Measurements from ENCODE around the gene HTR2A. TPM values are rescaled to one million over a fixed set of nuclear protein-coding genes. Genes with fewer than 3 reads are reported as not detected.

HTR2A gene
- total RNA-seq, 1 donor from 2014 or later: not detected

- DNase-seq (ENCODE audit: low read depth, low spot score): no peak
Observed at GRCh38 chr13:46871557-46871956, 25.3 kb downstream of the HTR2A start.

GRCh38 chr13:46868091-46868490, 28.8 kb downstream of the HTR2A start:
- no peak for DNase-seq (ENCODE audit: low read depth, low spot score)

- DNase-seq (ENCODE audit: low read depth, low spot score): peak; percentile 17
Observed at GRCh38 chr13:46866150-46866549, 30.7 kb downstream of the HTR2A start.

GRCh38 chr13:46864941-46865340, 31.9 kb downstream of the HTR2A start:
- no peak for DNase-seq (ENCODE audit: low read depth, low spot score)

- DNase-seq (ENCODE audit: low read depth, low spot score): no peak
Observed at GRCh38 chr13:46861959-46862358, 34.9 kb downstream of the HTR2A start.

- no peak for DNase-seq (ENCODE audit: low read depth, low spot score)
Observed at GRCh38 chr13:46860722-46861121, 36.1 kb downstream of the HTR2A start.

GRCh38 chr13:46858776-46859175, 38.1 kb downstream of the HTR2A start:
- DNase-seq (ENCODE audit: low read depth, low spot score): no peak

DNA sequence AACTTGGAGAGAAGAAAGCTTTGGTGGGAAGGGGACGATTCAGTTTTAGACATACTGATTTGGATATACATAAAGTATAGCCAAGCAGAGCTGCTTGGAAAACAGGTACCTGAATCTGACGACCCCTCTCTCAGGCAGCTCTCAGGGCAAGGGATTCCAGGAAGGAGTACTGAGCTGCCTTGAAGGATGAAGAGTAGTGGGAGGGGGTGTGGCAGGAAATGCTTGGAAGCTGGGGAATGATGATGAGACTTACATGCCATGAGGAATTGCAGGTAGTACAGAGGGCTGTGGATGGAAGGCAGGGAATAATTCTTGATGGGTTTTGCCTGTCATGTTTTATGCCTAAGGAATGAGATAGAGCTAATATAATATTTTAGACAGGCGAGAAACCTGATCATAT, 38.7 kb downstream of the HTR2A start:
- no peak for DNase-seq (ENCODE audit: low read depth, low spot score)

- DNase-seq (ENCODE audit: low read depth, low spot score): no peak
Observed at GRCh38 chr13:46855664-46856063, 41.2 kb downstream of the HTR2A start.

- DNase-seq (ENCODE audit: low read depth, low spot score): no peak
Observed at GRCh38 chr13:46855166-46855565, 41.7 kb downstream of the HTR2A start.

- no peak for DNase-seq (ENCODE audit: low read depth, low spot score)
Observed at GRCh38 chr13:46852168-46852567, 44.7 kb downstream of the HTR2A start.

DNA sequence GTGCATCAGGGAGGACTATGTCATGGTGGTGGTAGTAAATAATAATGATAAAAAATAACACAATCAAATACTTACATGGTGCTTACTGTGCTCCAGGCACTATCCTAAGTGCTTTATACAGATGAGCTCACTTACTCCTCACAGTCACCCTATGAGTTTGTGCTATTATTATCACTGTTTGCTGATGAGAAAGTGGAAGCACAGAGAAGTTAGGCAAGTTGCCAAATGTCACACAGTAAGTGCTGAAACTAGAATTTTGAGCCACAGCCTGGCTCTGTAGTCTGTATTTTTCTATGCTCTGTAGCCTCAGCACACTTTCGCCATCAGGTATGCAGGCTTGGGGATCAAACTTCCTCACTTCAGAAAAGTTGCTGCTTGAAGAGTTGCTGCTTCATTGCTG, 46.6 kb downstream of the HTR2A start:
- DNase-seq (ENCODE audit: low read depth, low spot score): no peak

DNA sequence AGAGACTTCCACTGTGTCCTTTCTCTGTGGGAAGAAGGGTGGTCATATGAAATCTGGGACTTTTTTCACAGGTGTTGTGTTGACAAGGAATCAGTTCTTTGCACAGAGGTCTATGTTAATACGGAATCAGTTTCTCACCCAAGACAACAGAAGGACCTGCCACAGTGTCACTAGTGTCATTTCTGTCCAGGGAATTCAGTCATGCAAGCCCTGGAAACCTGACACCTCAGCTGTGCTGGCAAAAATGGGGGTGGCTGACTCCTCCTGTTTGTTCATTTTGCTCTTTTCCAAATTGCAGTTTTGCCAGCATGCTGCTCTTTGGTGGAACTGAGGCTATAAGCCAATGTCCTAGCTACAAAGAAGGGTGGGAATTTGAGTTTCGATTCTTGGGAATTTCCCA, 50.1 kb downstream of the HTR2A start:
- DNase-seq (ENCODE audit: low read depth, low spot score): no peak

DNA sequence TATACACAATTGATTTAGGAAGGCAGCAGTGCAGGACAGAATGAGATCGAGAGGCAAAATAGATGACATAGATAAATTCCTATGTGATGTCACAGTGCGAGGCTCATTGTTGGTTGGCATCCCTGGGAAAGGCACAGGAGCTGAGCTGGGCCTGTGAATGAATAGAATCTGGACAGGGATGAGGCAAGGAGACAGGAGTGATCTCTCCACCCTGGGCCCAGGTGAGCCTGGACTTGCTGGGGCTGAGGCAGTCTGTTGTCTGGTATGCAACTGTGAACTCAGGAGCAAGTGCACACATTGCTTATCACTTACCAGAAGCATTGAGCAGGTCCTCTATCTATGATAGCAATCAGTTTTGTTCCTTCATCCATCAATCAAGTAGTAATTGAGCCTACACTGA, 51.7 kb downstream of the HTR2A start:
- DNase-seq (ENCODE audit: low read depth, low spot score): no peak

- no peak for DNase-seq (ENCODE audit: low read depth, low spot score)
Observed at GRCh38 chr13:46844431-46844830, 52.4 kb downstream of the HTR2A start.

DNA sequence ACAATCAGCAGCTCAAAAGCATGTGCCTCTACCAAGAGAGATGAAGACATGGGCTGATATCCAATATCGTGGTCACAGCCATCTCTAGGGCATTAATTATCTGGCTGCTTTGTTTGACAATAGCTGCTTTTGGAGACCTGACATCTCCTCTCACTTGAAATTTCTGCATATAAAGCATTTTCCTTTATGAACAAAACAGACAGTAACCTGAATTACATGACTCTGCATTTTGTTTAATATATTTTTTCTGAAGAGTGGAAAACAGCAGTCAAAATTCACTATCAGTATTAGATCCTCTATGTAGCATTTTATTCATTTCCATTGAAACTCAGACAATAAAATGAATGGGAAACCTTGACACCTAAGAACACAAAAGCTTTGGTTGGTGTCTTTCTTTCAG, 57.5 kb downstream of the HTR2A start:
- no peak for DNase-seq (ENCODE audit: low read depth, low spot score)

DNA sequence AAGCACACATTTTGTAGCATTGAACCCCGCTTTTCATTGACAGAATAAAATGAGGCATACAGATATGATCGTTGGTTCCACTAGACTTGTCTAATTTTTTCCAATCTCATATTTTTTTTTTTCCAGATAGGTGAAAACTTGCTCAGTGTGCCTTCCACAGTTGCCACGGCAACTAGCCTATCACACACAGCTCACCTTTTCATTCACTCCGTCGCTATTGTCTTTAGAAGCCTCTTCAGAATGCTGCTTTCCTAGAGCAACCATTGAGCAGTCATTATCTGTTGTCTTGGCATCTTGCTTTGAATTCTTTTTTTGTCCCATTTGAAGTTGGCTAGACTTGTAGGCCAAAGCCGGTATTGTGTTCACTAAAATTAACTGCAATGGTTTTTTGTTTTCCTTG, 62.2 kb downstream of the HTR2A start:
- DNase-seq (ENCODE audit: low read depth, low spot score): no peak

DNA sequence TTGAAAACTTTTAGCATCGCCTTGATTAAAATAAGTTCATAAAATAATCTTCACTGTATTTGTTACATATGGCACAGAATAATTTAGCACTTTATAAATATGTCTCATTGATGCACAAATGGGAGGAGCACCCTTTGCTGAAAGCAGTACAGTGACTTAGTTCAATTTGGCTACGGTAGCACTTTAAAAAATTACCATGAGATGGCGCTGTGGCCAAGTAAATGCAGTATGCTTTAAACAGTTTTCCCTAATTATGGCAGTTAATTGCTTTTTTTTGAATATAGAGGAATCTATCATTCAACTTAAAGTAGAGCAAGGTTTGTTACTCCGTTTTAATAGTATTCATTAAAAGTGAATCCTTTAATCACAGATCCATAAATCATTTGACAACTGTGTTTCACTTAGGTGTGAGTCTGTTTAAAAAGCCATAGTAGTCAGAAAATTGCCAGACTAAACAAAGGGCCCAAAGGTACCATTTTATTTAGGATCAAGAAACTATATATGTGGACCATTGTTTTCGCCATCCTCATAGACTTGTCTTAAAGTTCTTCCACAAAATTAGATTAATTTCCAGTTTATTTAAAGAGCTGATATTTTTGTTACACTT, 65.2 kb downstream of the HTR2A start:
- DNase-seq (ENCODE audit: low read depth, low spot score): no peak

- DNase-seq (ENCODE audit: low read depth, low spot score): no peak
Observed at GRCh38 chr13:46830405-46831005, 66.3 kb downstream of the HTR2A start.

- no peak for DNase-seq (ENCODE audit: low read depth, low spot score)
Observed at GRCh38 chr13:46822551-46822950, 74.3 kb downstream of the HTR2A start.

- no peak for DNase-seq (ENCODE audit: low read depth, low spot score)
Observed at GRCh38 chr13:46817838-46818476, 78.9 kb downstream of the HTR2A start.

DNA sequence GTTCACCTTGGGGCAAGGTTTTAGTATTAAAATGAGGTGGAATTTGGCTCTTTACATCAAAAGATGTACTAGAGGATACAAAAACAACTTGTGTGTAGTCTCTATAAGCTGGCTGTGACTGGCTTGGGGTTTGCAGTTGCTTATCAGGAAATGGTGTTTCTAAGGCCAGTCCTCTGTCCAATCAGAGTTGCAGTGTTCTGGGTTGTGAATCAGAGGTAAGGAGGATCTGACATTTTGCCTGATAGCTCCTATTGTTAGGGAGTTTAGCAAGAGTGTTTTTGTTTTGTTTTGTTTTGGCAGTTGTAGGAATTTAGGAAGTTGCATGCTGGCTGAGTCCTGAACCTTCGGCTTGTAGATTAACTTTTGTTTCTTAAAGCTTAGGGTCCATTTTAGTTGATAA, 79.8 kb downstream of the HTR2A start:
- no peak for DNase-seq (ENCODE audit: low read depth, low spot score)

DNA sequence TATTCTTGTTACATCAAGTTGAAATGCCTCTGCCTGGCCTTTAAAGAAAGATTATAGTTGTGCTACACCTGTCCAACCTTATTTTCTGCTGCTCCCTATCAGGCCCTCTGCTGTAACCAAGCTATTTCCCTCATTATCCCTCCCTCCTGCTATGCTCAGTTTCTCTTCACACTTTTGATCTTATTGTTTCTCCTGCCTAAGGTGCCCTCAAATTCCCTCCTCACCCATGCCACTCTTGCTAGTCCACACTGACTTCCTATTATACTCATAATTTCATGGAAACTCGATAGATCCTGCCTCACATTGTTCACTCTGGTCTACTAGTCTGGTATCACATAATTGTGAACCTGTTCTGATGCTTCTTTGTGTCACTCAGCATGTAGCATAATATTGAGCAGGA, 80.5 kb downstream of the HTR2A start:
- no peak for DNase-seq (ENCODE audit: low read depth, low spot score)
